22Rv1 (cell line): ENCODE data around the gene HACD4.

ENCODE experiments used
- H3K27ac ChIP-seq: fragments of 450-650 bp; 2 replicates; pipeline ENCODE4 v1.5.1; 2017
- CTCF ChIP-seq: fragments of 450-650 bp; IDR thresholded peaks from 2 replicates; pipeline ENCODE4 v1.5.1; 2017; ENCODE audit warnings: mild to moderate bottlenecking
- ZFX ChIP-seq: fragments of 450-650 bp; IDR thresholded peaks from 2 replicates; pipeline ENCODE4 v1.6.1; 2017; ENCODE audit warnings: antibody characterized with exemption, borderline replicate concordance

Gene HACD4

GRCh38 chr9:21060919-21061561 is 29.6 kb upstream of the HACD4 start:
- no peak for TF ChIP-seq ZFX
- TF ChIP-seq CTCF, result no peak
- no peak overlapping the region for H3K27ac ChIP-seq

DNA sequence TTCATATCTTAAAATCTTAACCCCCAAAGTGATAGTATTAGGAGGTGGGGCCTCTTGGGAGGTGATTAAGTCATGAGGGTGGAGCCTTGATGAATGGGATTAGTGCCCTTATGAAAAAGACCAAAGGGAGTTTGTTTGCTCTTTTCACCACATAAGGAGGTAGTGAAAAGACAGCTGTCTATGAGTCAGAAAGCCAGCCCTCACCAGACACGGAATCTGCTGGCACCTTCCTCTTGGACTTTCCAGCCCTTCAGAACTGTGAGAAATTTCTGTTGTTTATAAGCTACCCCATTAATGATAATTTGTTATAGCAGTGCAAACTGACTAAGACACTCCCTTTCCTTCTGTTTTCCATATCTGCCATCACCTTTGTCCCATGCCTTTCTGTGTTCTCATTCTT is 25.5 kb upstream of the HACD4 start:
- no peak overlapping the region for H3K27ac ChIP-seq
- no peak for TF ChIP-seq ZFX

DNA sequence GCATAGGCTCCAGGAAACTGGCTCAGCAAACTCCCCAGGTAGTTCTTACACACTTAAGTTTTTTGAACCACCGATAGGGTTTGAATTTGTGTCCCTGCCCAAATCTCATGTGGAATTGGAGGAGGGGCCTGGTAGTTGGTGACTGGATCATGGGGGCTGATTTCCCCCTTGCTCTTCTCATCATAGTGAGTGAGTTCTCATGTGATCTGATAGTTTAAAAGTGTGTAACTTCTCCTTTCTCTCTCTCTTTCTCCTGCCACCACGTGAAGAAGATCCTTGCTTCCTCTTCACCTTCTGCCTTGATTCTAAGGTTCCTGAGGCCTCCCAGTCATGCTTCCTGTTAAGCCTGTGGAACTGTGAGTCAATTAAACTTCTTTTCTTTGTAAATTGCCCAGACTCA is 22.4 kb upstream of the HACD4 start:
- no peak for TF ChIP-seq ZFX
- no peak for TF ChIP-seq CTCF
- no peak overlapping the region for H3K27ac ChIP-seq

GRCh38 chr9:21047281-21047691 is 15.8 kb upstream of the HACD4 start:
- no peak overlapping the region for H3K27ac ChIP-seq
- no peak for TF ChIP-seq ZFX
- TF ChIP-seq CTCF, result no peak

GRCh38 chr9:21043841-21044240 is 12.4 kb upstream of the HACD4 start:
- TF ChIP-seq ZFX, result no peak
- TF ChIP-seq CTCF, result no peak
- H3K27ac ChIP-seq, result no peak overlapping the region

- no peak for TF ChIP-seq CTCF
- TF ChIP-seq ZFX, result no peak
- no peak overlapping the region for H3K27ac ChIP-seq
Measured at GRCh38 chr9:21042466-21042865, 11.0 kb upstream of the HACD4 start.

- TF ChIP-seq ZFX, result no peak
- TF ChIP-seq CTCF, result no peak
- H3K27ac ChIP-seq, result no peak overlapping the region
Measured at GRCh38 chr9:21039302-21039701, 7.9 kb upstream of the HACD4 start.

DNA sequence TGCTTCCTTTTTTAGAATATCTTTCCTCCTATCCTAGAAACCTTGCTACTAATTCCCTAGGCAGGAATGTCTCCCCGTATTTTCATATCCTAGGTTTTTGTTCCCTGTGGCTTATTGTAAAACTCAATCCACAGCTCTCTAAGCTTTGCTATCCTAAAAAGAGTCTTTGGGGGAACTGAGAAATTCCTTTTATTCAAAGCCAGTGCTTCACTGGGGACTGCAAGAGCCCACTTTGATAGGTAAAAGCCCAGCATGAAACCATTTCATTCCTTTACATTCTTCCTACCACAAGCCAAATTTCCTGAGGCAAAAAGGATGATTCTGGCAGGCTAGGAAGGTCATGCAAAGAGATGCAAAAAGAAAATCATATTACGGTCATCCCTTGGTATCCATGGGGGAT is 5.8 kb upstream of the HACD4 start:
- TF ChIP-seq CTCF (no peak), ZFX (no peak)
- H3K27ac ChIP-seq, result no peak overlapping the region
